HepG2 (cell line): ENCODE measurements around the gene SMARCC1. TPM values are rescaled to one million over a fixed set of nuclear protein-coding genes. Genes with fewer than 3 reads are reported as not detected.

Source experiments
- ATAC-seq: fragments of 200-7000 bp; cut with Tn5 transposase; 3 replicates; pipeline ENCODE4 v1.9.1; 2020; ENCODE audit warnings: mild to moderate bottlenecking, moderate library complexity
- BruUV-seq: library from RNA; stranded (reverse); fragments of 400-500 nt; replicated peaks from 2 replicates; lab custom pipeline; 2021; lab: Mats Ljungman, UMichigan
- CTCF ChIA-PET: fragments of 300-600 bp; formaldehyde crosslinking; extraction: SDS; loops from one replicate; lab custom pipeline; 2021; ENCODE audit warnings: low total read pairs, inconsistent platforms, low intra/inter-chr PET ratio; lab: Yijun Ruan, JAX
- POLR2A ChIA-PET: fragments of 350-600 bp; sonication (Branson Sonifier 250); formaldehyde crosslinking; loops from one replicate; lab custom pipeline; 2020; ENCODE audit warnings: antibody characterized with exemption, inconsistent platforms; lab: Yijun Ruan, JAX
- DNase-seq: peaks from one replicate; pipeline ENCODE4 v3.0.0-alpha.2; 2015; ENCODE audit warnings: low spot score
- FAIRE-seq: peaks from 3 replicates; lab custom pipeline; 2011; peaks lifted over from hg19 to GRCh38; lab: Jason Lieb, UNC
- H2AFZ ChIP-seq: one replicate; pipeline ENCODE4 v1.6.1; 2011; ENCODE audit warnings: low read length, inconsistent platforms
- H3K27ac ChIP-seq: fragments of 300-600 bp; 3 replicates; pipeline ENCODE4 v1.8.0; 2011; ENCODE audit warnings: mixed run types, mild to moderate bottlenecking, mixed read lengths, low read length, inconsistent platforms; ENCODE audit not compliant: insufficient read depth; ENCODE audit errors: extremely low read length
- H3K27me3 ChIP-seq, 2 experiments: fragments of 200-600 bp in 1 of 2; 2 replicates in 1 of 2; 3 replicates in 1 of 2; pipeline versions ENCODE4 v1.6.0 to v1.8.0; 2011; ENCODE audit warnings: low read length in 2 of 2, mild to moderate bottlenecking in 2 of 2, moderate library complexity in 2 of 2, inconsistent platforms in 1 of 2; ENCODE audit not compliant: insufficient read depth in 2 of 2, control insufficient read depth in 1 of 2
- H3K36me3 ChIP-seq, 2 experiments: fragments of 200-600 bp in 1 of 2; replicated peaks in 1 of 2; 2 replicates in 1 of 2; 3 replicates in 1 of 2; pipeline versions ENCODE4 v1.5.1 to v1.8.0; 2011; ENCODE audit warnings: low read length in 2 of 2, inconsistent platforms in 1 of 2; ENCODE audit not compliant: insufficient read depth in 2 of 2, control insufficient read depth in 1 of 2
- H3K4me1 ChIP-seq: 2 replicates; pipeline ENCODE4 v1.5.1; 2012; ENCODE audit warnings: low read length, inconsistent platforms; ENCODE audit not compliant: insufficient read depth
- H3K4me2 ChIP-seq: 2 replicates; pipeline ENCODE4 v1.6.0; 2011; ENCODE audit warnings: low read depth, low read length, inconsistent platforms
- H3K4me3 ChIP-seq, 3 experiments: fragments of 200-600 bp in 1 of 3; sonication (generic), shearing (Covaris generic) in 1 of 3; replicated peaks in 1 of 3; 2 replicates each; pipeline ENCODE4 v1.5.1; 2011 to 2016; ENCODE audit warnings: low read length in 3 of 3, inconsistent platforms in 2 of 3, low read depth in 2 of 3, mild to moderate bottlenecking in 2 of 3, control low read depth in 1 of 3, mixed read lengths in 1 of 3; ENCODE audit not compliant: insufficient read depth in 1 of 3
- H3K79me2 ChIP-seq: one replicate; pipeline ENCODE4 v1.6.1; 2011; ENCODE audit warnings: low read length, inconsistent platforms; ENCODE audit not compliant: insufficient read depth
- H3K9ac ChIP-seq: 2 replicates; pipeline ENCODE4 v1.6.0; 2011; ENCODE audit warnings: mild to moderate bottlenecking, low read depth, low read length, inconsistent platforms; ENCODE audit not compliant: insufficient read depth
- H3K9me3 ChIP-seq: 2 replicates; pipeline ENCODE4 v1.5.1; 2012; ENCODE audit warnings: mild to moderate bottlenecking, low read length
- H4K20me1 ChIP-seq: 2 replicates; pipeline ENCODE4 v1.6.0; 2011; ENCODE audit warnings: inconsistent platforms, mild to moderate bottlenecking, low read length, moderate library complexity; ENCODE audit not compliant: insufficient read depth
- GLMP ChIP-seq: sonication (generic); formaldehyde crosslinking; IDR thresholded peaks from 2 replicates; pipeline ENCODE4 v1.9.0; 2021; ENCODE audit warnings: missing genetic modification reagents, mild to moderate bottlenecking, borderline replicate concordance
- HES4 ChIP-seq: sonication (generic); formaldehyde crosslinking; IDR thresholded peaks from 2 replicates; pipeline ENCODE4 v1.9.0; 2021; ENCODE audit warnings: mild to moderate bottlenecking, missing genetic modification reagents, borderline replicate concordance
- HIC2 ChIP-seq: sonication (generic); formaldehyde crosslinking; IDR thresholded peaks from 2 replicates; pipeline ENCODE4 v1.9.0; 2022; ENCODE audit warnings: low read depth, missing genetic modification reagents
- HOXA9 ChIP-seq: sonication (generic); formaldehyde crosslinking; IDR thresholded peaks from 2 replicates; pipeline ENCODE4 v1.8.1; 2022; ENCODE audit warnings: missing genetic modification reagents, mild to moderate bottlenecking, moderate library complexity, borderline replicate concordance
- PAF1 ChIP-seq: IDR thresholded peaks from 2 replicates; pipeline ENCODE4 v1.6.1; 2016; ENCODE audit warnings: missing genetic modification reagents, missing compliant biosample characterization
- SMAD1 ChIP-seq: sonication (generic); formaldehyde crosslinking; IDR thresholded peaks from 2 replicates; pipeline ENCODE4 v1.4.0; 2020; ENCODE audit warnings: missing genetic modification reagents, low read depth, mild to moderate bottlenecking, borderline replicate concordance
- U2AF1 ChIP-seq: fragments of 200-400 bp; formaldehyde crosslinking; optimal IDR thresholded peaks from 2 replicates; pipeline ENCODE3; 2017; ENCODE audit warnings: mild to moderate bottlenecking, low read depth, low read length
- ZFAT ChIP-seq: sonication (generic); formaldehyde crosslinking; conservative IDR thresholded peaks from 2 replicates; pipeline ENCODE4 v1.8.1; 2023; ENCODE audit warnings: missing genetic modification reagents, inconsistent platforms
- ZNF33A ChIP-seq: sonication (generic); formaldehyde crosslinking; IDR thresholded peaks from 2 replicates; pipeline ENCODE4 v1.5.1; 2020; ENCODE audit warnings: missing genetic modification reagents, mild to moderate bottlenecking, moderate library complexity, borderline replicate concordance
- ZNF468 ChIP-seq: sonication (generic); formaldehyde crosslinking; IDR thresholded peaks from 2 replicates; pipeline ENCODE4 v1.8.0; 2022; ENCODE audit warnings: mild to moderate bottlenecking, moderate library complexity, missing genetic modification reagents
- ZNF597 ChIP-seq: sonication (generic); formaldehyde crosslinking; IDR thresholded peaks from 2 replicates; pipeline ENCODE4 v1.5.0; 2020; ENCODE audit warnings: missing genetic modification reagents
- ZNF775 ChIP-seq: sonication (generic); formaldehyde crosslinking; IDR thresholded peaks from 2 replicates; pipeline ENCODE4 v1.4.0; 2020; ENCODE audit warnings: missing genetic modification reagents, mild to moderate bottlenecking, moderate library complexity, borderline replicate concordance
- ZNF879 ChIP-seq: sonication (generic); formaldehyde crosslinking; IDR thresholded peaks from 2 replicates; pipeline ENCODE4 v1.8.1; 2023; ENCODE audit warnings: missing genetic modification reagents
- WGBS: methylation state at CpG from one replicate; pipeline ENCODE4 v1.1.6; 2017; ENCODE audit warnings: low lambda C conversion rate; 5-methylcytosine and 5-hydroxymethylcytosine counted together
- in situ Hi-C: cut with HindIII; loops from 2 replicates; pipeline ENCODE4 v1.10.0; 2017; ENCODE audit warnings: low pct_unique_long_range_greater_than_20kb; ENCODE audit not compliant: extremely low pct_ligation_motif_present
- intact Hi-C: fragments of 100-400 bp; cut with micrococcal nuclease; formaldehyde crosslinking; loops from one replicate; pipeline ENCODE4 v1.10.0; 2022; ENCODE audit not compliant: unreplicated experiment
- polyA plus RNA-seq, 8 experiments: library from polyadenylated mRNA; depleted of rRNA in 3 of 8; stranded (reverse) in 7 of 8; unstranded in 1 of 8; fragments of >200 nt; fragmentation: Illumina TruSeq in 4 of 8; extraction: Trizol in 4 of 8; gene quantifications; 2 replicates each; pipeline versions ENCODE4 v1.2.1 to v1.2.3, GENCODE V29; 2011 to 2016; ENCODE audit warnings: low read depth in 4 of 8, missing spikeins in 1 of 8, mixed read lengths in 1 of 8; ENCODE audit not compliant: insufficient read depth in 1 of 8
- total RNA-seq, 5 experiments: library from RNA; depleted of rRNA; stranded (reverse); fragments of >200 nt; fragmentation: Illumina TruSeq; extraction: Trizol; gene quantifications; 2 replicates each; pipeline ENCODE4 v1.2.3, GENCODE V29; 2016; ENCODE audit warnings: low read depth in 1 of 5

The SMARCC1 gene
- total and polyA plus RNA-seq, 2 of the 13 experiments (the other 11 are each of a cell fraction or from before 2014, with no cell fraction given): 47.9 to 58.4 TPM

GRCh38 chr3:47536967-47537366, 244.7 kb downstream of the SMARCC1 start:
- no TSS peak for BruUV-seq
- Histone ChIP-seq H3K4me3 (no peak overlapping the region), H3K9ac (no peak overlapping the region), H2AFZ (no peak overlapping the region), H4K20me1 (no peaks in the 10 kb centered on the region), H3K9me3 (no peaks in the 10 kb centered on the region), H3K27me3 (peaks cover 1 to 13% of the 10 kb centered on the region in 2 experiments; a peak in 4 of 5 replicates), H3K4me1 (peaks cover 25% of the 10 kb centered on the region), H3K27ac (no peak overlapping the region), H3K4me2 (peak overlapping the region; percentile 21; the same call in 1 of the 2 replicates), H3K79me2 (no peaks in the 10 kb centered on the region), H3K36me3 (no peaks in the 10 kb centered on the region)
- CTCF ChIA-PET: no interaction called here
- intact Hi-C loops (no loop called here), in situ Hi-C loops (no loop called here)
- WGBS: 20% methylated on average over 6 of the region's 6 CpGs
- POLR2A ChIA-PET: no interaction called here
- ATAC-seq (peak; percentile 30; the same call in 2 of the 3 replicates), DNase-seq (no peak), FAIRE-seq (no peak)
- TF ChIP-seq ZNF468 (CRISPR knock-in tag) (no peak), U2AF1 (no peak), HOXA9 (CRISPR knock-in tag) (no peak), PAF1 (CRISPR knock-in tag) (no peak), HES4 (CRISPR knock-in tag) (no peak), ZNF879 (CRISPR knock-in tag) (no peak), ZNF33A (no peak), GLMP (CRISPR knock-in tag) (no peak), ZNF597 (CRISPR knock-in tag) (no peak), ZFAT (CRISPR knock-in tag) (no peak), SMAD1 (CRISPR knock-in tag) (no peak), HIC2 (CRISPR knock-in tag) (no peak), ZNF775 (CRISPR knock-in tag) (no peak)
